ENCODE results near the gene ESPN. TPM values are rescaled to one million over a fixed set of nuclear protein-coding genes. Genes with fewer than 3 reads are reported as not detected.

Gene ESPN
- total RNA-seq, 1 donor from 2014 or later, result 0.66 TPM

DNA sequence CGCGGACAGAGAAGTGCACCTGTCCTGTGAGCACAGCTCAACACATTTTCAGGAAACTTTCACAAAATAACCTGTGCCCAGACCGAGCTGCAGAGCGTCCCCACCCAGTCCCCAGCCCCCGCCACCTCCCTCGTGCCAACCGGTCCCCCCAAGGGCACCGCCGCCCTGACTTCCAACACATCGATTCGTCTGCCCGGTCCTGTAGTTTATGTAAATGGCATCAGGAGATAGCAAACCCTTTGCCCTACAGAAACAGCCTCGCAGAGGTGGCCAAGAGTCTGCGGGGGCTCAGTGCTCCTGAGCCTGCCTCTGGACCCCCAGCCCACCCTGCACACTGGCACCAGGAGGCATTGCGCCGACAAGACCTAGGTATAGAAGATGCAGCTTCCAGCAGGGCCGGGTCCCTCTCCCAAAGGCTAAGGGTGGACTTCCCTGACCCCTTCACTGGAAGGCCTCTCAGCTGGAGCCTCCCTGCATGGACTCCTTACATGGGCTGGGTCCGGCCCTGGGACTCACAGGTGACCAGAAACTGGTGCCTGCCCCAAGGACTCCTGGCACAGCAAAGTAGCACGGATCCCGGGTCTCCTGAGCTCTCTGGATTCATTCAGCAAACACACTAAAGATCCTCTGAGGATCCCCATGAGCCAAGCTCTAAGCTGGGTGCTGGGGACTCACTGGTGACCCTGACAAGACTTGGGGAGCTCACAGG is 73.4 kb downstream of the ESPN start:
- Histone ChIP-seq H3K27me3 (ENCODE audit: insufficient read depth, low read length) (peaks cover 2% of the 10 kb centered on the region), H3K9ac (ENCODE audit: low read length) (peak overlapping the region; percentile 61), H3K27ac (ENCODE audit: low read depth, low read length) (no peak overlapping the region), H3K79me2 (ENCODE audit: insufficient read depth, low read length) (peaks cover 12% of the 10 kb centered on the region), H3K36me3 (ENCODE audit: insufficient read depth, low read length) (no peaks in the 10 kb centered on the region), H3K4me1 (ENCODE audit: insufficient read depth, low read length) (peaks cover 15% of the 10 kb centered on the region), H3K4me2 (ENCODE audit: low read length) (peak overlapping the region; percentile 95), H3K4me3 (ENCODE audit: insufficient read depth, low read depth, low read length) (peak overlapping the region; percentile 54), H2AFZ (ENCODE audit: low read depth, low read length) (peak overlapping the region; percentile 61), H4K20me1 (ENCODE audit: insufficient read depth, low read length) (no peaks in the 10 kb centered on the region), H3K9me3 (ENCODE audit: insufficient read depth, low read depth, low read length) (no peaks in the 10 kb centered on the region)
- FAIRE-seq (no peak), DNase-seq (ENCODE audit: low read depth) (no peak)
- H3K4me1 Mint-ChIP-seq (ENCODE audit: low read depth, unreplicated experiment), result peaks cover 3% of the 10 kb centered on the region
- no peaks in the 10 kb centered on the region for H3K36me3 Mint-ChIP-seq (ENCODE audit: low read depth, unreplicated experiment)
- peak overlapping the region; percentile 26 for H3K27ac Mint-ChIP-seq (ENCODE audit: unreplicated experiment)
- TF ChIP-seq, protein P1, sequence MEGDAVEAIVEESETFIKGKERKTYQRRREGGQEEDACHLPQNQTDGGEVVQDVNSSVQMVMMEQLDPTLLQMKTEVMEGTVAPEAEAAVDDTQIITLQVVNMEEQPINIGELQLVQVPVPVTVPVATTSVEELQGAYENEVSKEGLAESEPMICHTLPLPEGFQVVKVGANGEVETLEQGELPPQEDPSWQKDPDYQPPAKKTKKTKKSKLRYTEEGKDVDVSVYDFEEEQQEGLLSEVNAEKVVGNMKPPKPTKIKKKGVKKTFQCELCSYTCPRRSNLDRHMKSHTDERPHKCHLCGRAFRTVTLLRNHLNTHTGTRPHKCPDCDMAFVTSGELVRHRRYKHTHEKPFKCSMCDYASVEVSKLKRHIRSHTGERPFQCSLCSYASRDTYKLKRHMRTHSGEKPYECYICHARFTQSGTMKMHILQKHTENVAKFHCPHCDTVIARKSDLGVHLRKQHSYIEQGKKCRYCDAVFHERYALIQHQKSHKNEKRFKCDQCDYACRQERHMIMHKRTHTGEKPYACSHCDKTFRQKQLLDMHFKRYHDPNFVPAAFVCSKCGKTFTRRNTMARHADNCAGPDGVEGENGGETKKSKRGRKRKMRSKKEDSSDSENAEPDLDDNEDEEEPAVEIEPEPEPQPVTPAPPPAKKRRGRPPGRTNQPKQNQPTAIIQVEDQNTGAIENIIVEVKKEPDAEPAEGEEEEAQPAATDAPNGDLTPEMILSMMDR (IDR thresholded peaks at IDR 0.05; ENCODE audit: insufficient read depth, low read depth, low read length), result no peak
- no peak for TF ChIP-seq EZH2 (IDR thresholded peaks at IDR 0.05; ENCODE audit: insufficient read depth, low read length)
- peak overlapping the region; percentile 80 for H3K4me3 Mint-ChIP-seq (ENCODE audit: unreplicated experiment)
- peaks cover 12% of the 10 kb centered on the region for H3K27me3 Mint-ChIP-seq (ENCODE audit: low read depth, unreplicated experiment)
- no peaks in the 10 kb centered on the region for H3K9me3 Mint-ChIP-seq (ENCODE audit: unreplicated experiment)

DNA sequence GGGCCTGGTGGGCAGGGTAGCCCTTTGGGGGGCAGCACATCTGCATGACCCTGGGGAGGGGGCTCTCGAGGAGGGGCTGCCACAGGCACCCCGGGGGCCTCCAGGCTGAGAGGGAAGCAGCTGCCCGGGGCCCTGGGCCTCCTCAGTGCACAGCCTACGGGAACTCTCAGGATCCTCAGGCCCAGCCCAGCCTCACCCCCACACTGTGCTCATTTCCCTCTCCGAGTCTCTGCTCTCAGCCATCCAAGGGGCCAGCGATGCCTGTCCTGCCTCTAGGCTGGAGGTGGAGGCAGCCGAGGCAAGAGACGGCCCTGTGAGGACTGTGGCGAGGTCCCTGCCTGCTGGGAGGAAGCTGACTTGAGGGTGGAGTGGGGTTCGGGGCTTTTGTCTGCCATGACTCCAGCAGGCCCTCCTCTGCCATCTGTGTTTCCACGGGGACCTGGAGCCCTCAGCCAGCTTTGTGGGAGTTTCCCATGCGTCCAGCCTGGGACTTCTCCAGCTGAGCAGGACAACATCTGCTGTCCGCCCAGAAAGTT is 74.1 kb downstream of the ESPN start:
- TF ChIP-seq EZH2 (IDR thresholded peaks at IDR 0.05; ENCODE audit: insufficient read depth, low read length), result no peak
- TF ChIP-seq, protein P1 (IDR thresholded peaks at IDR 0.05; ENCODE audit: insufficient read depth, low read depth, low read length), result no peak
- Histone ChIP-seq H3K9ac (ENCODE audit: low read length) (no peak overlapping the region), H3K27ac (ENCODE audit: low read depth, low read length) (no peak overlapping the region), H3K36me3 (ENCODE audit: insufficient read depth, low read length) (no peaks in the 10 kb centered on the region), H3K4me3 (ENCODE audit: insufficient read depth, low read depth, low read length) (no peak overlapping the region), H3K9me3 (ENCODE audit: insufficient read depth, low read depth, low read length) (no peaks in the 10 kb centered on the region), H2AFZ (ENCODE audit: low read depth, low read length) (peak overlapping the region; percentile 1), H4K20me1 (ENCODE audit: insufficient read depth, low read length) (no peaks in the 10 kb centered on the region), H3K27me3 (ENCODE audit: insufficient read depth, low read length) (peaks cover 2% of the 10 kb centered on the region), H3K4me2 (ENCODE audit: low read length) (no peak overlapping the region), H3K79me2 (ENCODE audit: insufficient read depth, low read length) (peaks cover 12% of the 10 kb centered on the region), H3K4me1 (ENCODE audit: insufficient read depth, low read length) (peaks cover 15% of the 10 kb centered on the region)
- Mint-ChIP-seq H3K27me3 (ENCODE audit: low read depth, unreplicated experiment) (peaks cover 12% of the 10 kb centered on the region), H3K4me3 (ENCODE audit: unreplicated experiment) (no peak overlapping the region), H3K27ac (ENCODE audit: unreplicated experiment) (no peak overlapping the region), H3K9me3 (ENCODE audit: unreplicated experiment) (no peaks in the 10 kb centered on the region), H3K36me3 (ENCODE audit: low read depth, unreplicated experiment) (no peaks in the 10 kb centered on the region), H3K4me1 (ENCODE audit: low read depth, unreplicated experiment) (peaks cover 3% of the 10 kb centered on the region)
- FAIRE-seq (no peak), DNase-seq (ENCODE audit: low read depth) (no peak)

DNA sequence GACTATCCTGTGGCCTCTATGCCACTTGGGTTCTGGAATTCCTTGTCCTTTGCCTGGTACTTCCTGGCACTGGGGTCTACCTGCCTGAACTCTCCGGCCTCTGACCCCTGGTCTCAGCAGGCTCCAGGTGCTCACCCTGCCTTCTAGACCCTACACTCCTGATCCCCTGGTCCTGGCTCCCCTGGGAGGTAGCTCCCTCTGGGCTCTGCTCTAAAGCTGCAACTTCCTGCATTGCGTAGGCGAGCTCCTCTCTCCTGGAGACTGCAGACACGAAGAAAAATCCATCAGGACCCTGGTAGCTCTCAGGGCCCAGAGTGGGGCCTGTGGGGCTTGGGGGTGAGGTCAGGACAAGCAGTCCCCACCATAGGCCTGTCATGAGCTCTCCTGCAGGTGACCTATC is 74.7 kb downstream of the ESPN start:
- H3K79me2 ChIP-seq (ENCODE audit: insufficient read depth, low read length), result peaks cover 12% of the 10 kb centered on the region
- TF ChIP-seq, protein P1 (IDR thresholded peaks at IDR 0.05; ENCODE audit: insufficient read depth, low read depth, low read length), result no peak
- TF ChIP-seq EZH2 (IDR thresholded peaks at IDR 0.05; ENCODE audit: insufficient read depth, low read length), result no peak
- no peaks in the 10 kb centered on the region for H3K36me3 ChIP-seq (ENCODE audit: insufficient read depth, low read length)
- peaks cover 3% of the 10 kb centered on the region for H3K4me1 Mint-ChIP-seq (ENCODE audit: low read depth, unreplicated experiment)
- H3K27me3 Mint-ChIP-seq (ENCODE audit: low read depth, unreplicated experiment), result peaks cover 12% of the 10 kb centered on the region
- no peak overlapping the region for H3K9ac ChIP-seq (ENCODE audit: low read length)
- peaks cover 15% of the 10 kb centered on the region for H3K4me1 ChIP-seq (ENCODE audit: insufficient read depth, low read length)
- no peaks in the 10 kb centered on the region for H3K9me3 ChIP-seq (ENCODE audit: insufficient read depth, low read depth, low read length)
- H2AFZ ChIP-seq (ENCODE audit: low read depth, low read length), result no peak overlapping the region
- no peaks in the 10 kb centered on the region for H3K36me3 Mint-ChIP-seq (ENCODE audit: low read depth, unreplicated experiment)
- H3K4me3 ChIP-seq (ENCODE audit: insufficient read depth, low read depth, low read length), result no peak overlapping the region
- no peaks in the 10 kb centered on the region for H4K20me1 ChIP-seq (ENCODE audit: insufficient read depth, low read length)
- H3K4me2 ChIP-seq (ENCODE audit: low read length), result no peak overlapping the region
- no peaks in the 10 kb centered on the region for H3K9me3 Mint-ChIP-seq (ENCODE audit: unreplicated experiment)
- H3K27me3 ChIP-seq (ENCODE audit: insufficient read depth, low read length), result peaks cover 2% of the 10 kb centered on the region
- FAIRE-seq, result no peak
- no peak overlapping the region for H3K27ac ChIP-seq (ENCODE audit: low read depth, low read length)
- no peak overlapping the region for H3K27ac Mint-ChIP-seq (ENCODE audit: unreplicated experiment)
- H3K4me3 Mint-ChIP-seq (ENCODE audit: unreplicated experiment), result peak overlapping the region; percentile 62
- no peak for DNase-seq (ENCODE audit: low read depth)
